GM12878 (cell line): Measurements from ENCODE around the gene CGB5. TPM values are rescaled to one million over a fixed set of nuclear protein-coding genes. Genes with fewer than 3 reads are reported as not detected.

Experiments
- ATAC-seq: fragments of 200-7000 bp; cut with Tn5 transposase; 3 replicates; pipeline ENCODE4 v1.9.1; 2020; ENCODE audit warnings: mild to moderate bottlenecking, moderate library complexity
- BruUV-seq: library from RNA; stranded (reverse); fragments of 400-500 nt; replicated peaks from 2 replicates; lab custom pipeline; 2021; lab: Mats Ljungman, UMichigan
- CTCF ChIA-PET: fragments of 300-600 bp; sonication (Branson Sonifier 250); formaldehyde crosslinking; extraction: SDS; loops from one replicate; lab custom pipeline; 2021; ENCODE audit warnings: inconsistent platforms; lab: Yijun Ruan, JAX
- POLR2A ChIA-PET: fragments of 350-600 bp; formaldehyde crosslinking; extraction: SDS; loops from one replicate; lab custom pipeline; 2021; ENCODE audit warnings: inconsistent platforms; lab: Charles Lee
- RAD21 ChIA-PET: fragments of 300-600 bp; sonication (Branson Sonifier 250); formaldehyde crosslinking; loops from one replicate; lab custom pipeline; 2023; ENCODE audit warnings: antibody characterized with exemption; ENCODE audit not compliant: unreplicated experiment; lab: Charles Lee
- SMC1A ChIA-PET: fragments of 300-600 bp; sonication (Branson Sonifier 250); formaldehyde crosslinking; loops from one replicate; lab custom pipeline; 2023; ENCODE audit not compliant: unreplicated experiment, uncharacterized antibody; lab: Charles Lee
- DNase-seq: peaks from one replicate; pipeline ENCODE4 v3.0.0-alpha.2; 2011; ENCODE audit warnings: low read depth, low spot score
- FAIRE-seq: peaks from 3 replicates; lab custom pipeline; 2011; peaks lifted over from hg19 to GRCh38; lab: Jason Lieb, UNC
- H2AFZ ChIP-seq: 2 replicates; pipeline ENCODE4 v1.6.0; 2011; ENCODE audit warnings: low read depth, low read length, control low read depth; ENCODE audit not compliant: control insufficient read depth
- H3K27ac ChIP-seq: 2 replicates; pipeline ENCODE4 v1.5.1; 2011; ENCODE audit warnings: control low read depth; ENCODE audit not compliant: control insufficient read depth, insufficient read depth
- H3K27me3 ChIP-seq, 2 experiments: replicated peaks in 1 of 2; 2 replicates each; pipeline versions ENCODE4 v1.6.0 to v1.6.1; 2011; ENCODE audit warnings: low read length in 1 of 2; ENCODE audit not compliant: control insufficient read depth in 2 of 2, insufficient read depth in 2 of 2
- H3K36me3 ChIP-seq, 2 experiments: 2 replicates each; pipeline ENCODE4 v1.5.1; 2011; ENCODE audit warnings: low read length in 1 of 2; ENCODE audit not compliant: control insufficient read depth in 2 of 2, insufficient read depth in 2 of 2
- H3K4me1 ChIP-seq: 2 replicates; pipeline ENCODE4 v1.6.1; 2011; ENCODE audit warnings: mild to moderate bottlenecking, low read length, moderate library complexity, mixed read lengths; ENCODE audit not compliant: control insufficient read depth, insufficient read depth
- H3K4me2 ChIP-seq: 2 replicates; pipeline ENCODE4 v1.6.0; 2011; ENCODE audit warnings: control low read depth; ENCODE audit not compliant: control insufficient read depth, insufficient read depth
- H3K4me3 ChIP-seq: fragments of 200-600 bp; sonication (generic); 2 replicates; pipeline ENCODE4 v1.5.1; 2016
- H3K79me2 ChIP-seq: 2 replicates; pipeline ENCODE4 v1.6.0; 2011; ENCODE audit warnings: low read length; ENCODE audit not compliant: control insufficient read depth, insufficient read depth
- H3K9ac ChIP-seq: 2 replicates; pipeline ENCODE4 v1.8.0; 2011; ENCODE audit warnings: low read length, control low read depth, mixed read lengths; ENCODE audit not compliant: control insufficient read depth, insufficient read depth
- H3K9me3 ChIP-seq: replicated peaks from 3 replicates; pipeline ENCODE4 v1.5.1; 2011; ENCODE audit warnings: mild to moderate bottlenecking, low read length; ENCODE audit not compliant: control insufficient read depth, insufficient read depth
- H4K20me1 ChIP-seq: 2 replicates; pipeline ENCODE4 v1.6.0; 2011; ENCODE audit not compliant: control insufficient read depth, insufficient read depth
- CREB1 ChIP-seq: IDR thresholded peaks from 2 replicates; pipeline ENCODE4 v1.6.1; 2012; ENCODE audit warnings: low read depth, mild to moderate bottlenecking, inconsistent platforms
- RUNX3 ChIP-seq: IDR thresholded peaks from 2 replicates; pipeline ENCODE4 v1.6.1; 2012; ENCODE audit warnings: low read length, inconsistent platforms
- TAF1 ChIP-seq: IDR thresholded peaks from 2 replicates; pipeline ENCODE4 v1.6.1; 2011; ENCODE audit warnings: mild to moderate bottlenecking, low read depth, low read length, borderline replicate concordance
- WGBS: methylation state at CpG from one replicate; pipeline ENCODE4 v1.1.6; 2016; ENCODE audit warnings: low lambda C conversion rate; ENCODE audit not compliant: insufficient replicate concordance, insufficient coverage; ENCODE audit errors: missing lambda C conversion rate; 5-methylcytosine and 5-hydroxymethylcytosine counted together
- in situ Hi-C: fragments of 300-500 bp; cut with MboI; formaldehyde crosslinking; loops from 9 replicates; pipeline ENCODE4 v1.14.3; 2018; ENCODE audit warnings: mixed read lengths
- intact Hi-C: fragments of 100-400 bp; cut with micrococcal nuclease; formaldehyde crosslinking; loops from one replicate; pipeline ENCODE4 v1.14.2; 2022; ENCODE audit not compliant: unreplicated experiment
- polyA plus RNA-seq, 11 experiments: library from polyadenylated mRNA; depleted of rRNA in 4 of 11; unstranded in 6 of 11; stranded (reverse) in 5 of 11; fragments of >200 nt; fragmentation: Nextera tagmentation in 4 of 11; fragmentation: Illumina TruSeq in 1 of 11; extraction: Ambion mirVana in 4 of 11; extraction: Trizol in 1 of 11; gene quantifications; 1 replicate in 1 of 11; 2 replicates in 10 of 11; pipeline versions ENCODE4 v1.2.1 to v1.2.3, GENCODE V29; 2011 to 2016; ENCODE audit warnings: inconsistent platforms in 2 of 11, missing spikeins in 2 of 11, low read depth in 1 of 11
- total RNA-seq, 4 experiments: library from RNA; depleted of rRNA in 3 of 4; stranded (reverse); fragments of >200 nt in 3 of 4; fragmentation: Illumina TruSeq in 1 of 4; extraction: Trizol in 1 of 4; gene quantifications; 2 replicates each; pipeline versions ENCODE4 v1.2.1 to v1.2.3, GENCODE V29; 2013 to 2021

Gene CGB5
- total and polyA plus RNA-seq, 10 of the 15 experiments (the other 5 are each of a cell fraction or from before 2014, with no cell fraction given): not detected

DNA sequence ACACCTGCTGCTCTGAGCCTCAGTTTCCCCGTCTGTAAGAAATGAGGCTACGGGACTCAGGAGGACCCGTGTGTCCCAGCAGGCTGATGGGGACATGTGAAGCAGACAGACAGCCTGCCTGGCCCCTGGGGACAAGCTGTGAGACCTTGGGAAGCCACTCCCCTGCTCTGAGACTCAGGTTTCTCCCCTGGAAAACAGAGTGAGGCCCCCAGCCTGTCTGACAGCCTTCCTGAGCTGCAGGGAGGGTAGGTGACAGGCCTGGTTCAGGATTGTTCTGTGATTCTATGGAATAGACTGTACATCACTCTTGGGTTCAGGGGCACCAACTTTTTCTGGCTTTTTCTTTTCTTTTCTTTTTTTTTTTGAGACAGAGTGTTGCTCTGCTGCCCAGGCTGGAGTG is 23.9 kb downstream of the CGB5 start:
- no TSS peak for BruUV-seq
- no peak overlapping the region for H3K9ac ChIP-seq
- no peak overlapping the region for H3K4me2 ChIP-seq
- intact Hi-C loops: no loop called here
- no peak overlapping the region for H2AFZ ChIP-seq
- no peak for ATAC-seq
- DNase-seq: no peak
- H3K9me3 ChIP-seq: no peaks in the 10 kb centered on the region; the same call in 2 of the 3 replicates
- in situ Hi-C loops: no loop called here
- no peak for FAIRE-seq
- no peaks in the 10 kb centered on the region for H3K36me3 ChIP-seq
- H3K27me3 ChIP-seq: peaks cover 2 to 3% of the 10 kb centered on the region in 2 experiments
- WGBS: 30% methylated on average over 3 of the region's 3 CpGs
- H3K4me1 ChIP-seq: no peaks in the 10 kb centered on the region
- ChIA-PET POLR2A (no interaction called here), SMC1A (interaction anchor here (0.9 kb wide), 1 partner anchor 156 kb away, joined by 3 read pairs; no protein-coding TSS in a partner anchor), RAD21 (no interaction called here)
- no peak overlapping the region for H3K27ac ChIP-seq
- no peaks in the 10 kb centered on the region for H4K20me1 ChIP-seq
- no peak for TF ChIP-seq RUNX3
- TF ChIP-seq, all 136 proteins: peak for 0
- CTCF ChIA-PET: no interaction called here
- H3K4me3 ChIP-seq: no peak overlapping the region
- H3K79me2 ChIP-seq: no peaks in the 10 kb centered on the region

DNA sequence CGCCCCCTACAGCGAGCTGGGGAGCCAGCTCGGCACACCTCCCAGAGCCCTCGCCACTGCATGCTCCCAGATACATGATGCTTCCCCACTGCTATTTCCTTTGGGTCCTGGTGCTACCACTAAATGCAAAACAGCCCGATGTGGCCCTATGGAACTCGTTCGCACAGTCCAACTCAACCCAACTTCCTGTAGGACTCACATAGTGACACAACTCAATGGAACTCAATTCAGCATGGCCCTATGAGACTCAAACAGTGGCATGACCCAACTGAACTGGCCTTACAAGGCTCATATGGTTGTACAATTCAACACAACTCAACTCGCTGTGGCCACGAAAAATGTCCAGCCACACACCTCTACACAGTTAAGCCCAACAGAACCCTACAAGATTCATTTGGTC is 25.4 kb downstream of the CGB5 start:
- Histone ChIP-seq H3K27me3 (peaks cover 1 to 5% of the 10 kb centered on the region in 2 experiments), H4K20me1 (no peaks in the 10 kb centered on the region), H3K4me3 (no peak overlapping the region), H3K9ac (no peak overlapping the region), H3K36me3 (no peaks in the 10 kb centered on the region), H3K27ac (no peak overlapping the region), H3K4me2 (no peak overlapping the region), H3K9me3 (no peaks in the 10 kb centered on the region; the same call in 2 of the 3 replicates), H3K4me1 (no peaks in the 10 kb centered on the region), H2AFZ (no peak overlapping the region), H3K79me2 (no peaks in the 10 kb centered on the region)
- ATAC-seq (no peak), FAIRE-seq (no peak), DNase-seq (no peak)
- POLR2A ChIA-PET: interaction anchor here (1.3 kb wide), 1 partner anchor 8 kb away, joined by 4 read pairs; no protein-coding TSS in a partner anchor
- no TSS peak for BruUV-seq
- CTCF ChIA-PET: interaction anchor here (1.4 kb wide), 1 partner anchor 157 kb away, joined by 3 read pairs; no protein-coding TSS in a partner anchor
- WGBS: 53% methylated on average over 9 of the region's 9 CpGs
- SMC1A ChIA-PET: no interaction called here
- intact Hi-C loops (no loop called here), in situ Hi-C loops (no loop called here)
- RAD21 ChIA-PET: interaction anchor here (1.9 kb wide), 1 partner anchor 139 kb away, joined by 4 read pairs; no protein-coding TSS in a partner anchor
- TF ChIP-seq TAF1 (no peak), CREB1 (no peak)
